Measurements from ENCODE around the gene NEU2. TPM values are rescaled to one million over a fixed set of nuclear protein-coding genes. Genes with fewer than 3 reads are reported as not detected.
"Not testable (repeated sequence)": the region's sequence is repeated elsewhere in the genome, so short reads cannot be mapped to it uniquely, and the experiment has no call there.

Gene NEU2
- total RNA-seq, 3 donors from 2014 or later, result not detected

- DNase-seq, result no peak
- no peak overlapping the region for H3K4me3 ChIP-seq
- no peak for TF ChIP-seq CTCF (IDR thresholded peaks at IDR 0.05)
- H3K36me3 ChIP-seq (ENCODE audit: low read depth), result no peaks in the 10 kb centered on the region
- no peaks in the 10 kb centered on the region for H3K9me3 ChIP-seq
- H3K4me1 ChIP-seq (ENCODE audit: low read depth), result peaks cover 13% of the 10 kb centered on the region
- no peak for ATAC-seq
- intact Hi-C loops (cut with DNase I, micrococcal nuclease), result no loop called here
Observed at GRCh38 chr2:233064530-233065199, 32.2 kb downstream of the NEU2 start.

- ATAC-seq; H3K36me3 ChIP-seq (ENCODE audit: low read depth); intact Hi-C loops (cut with DNase I, micrococcal nuclease); H3K9me3 ChIP-seq; H3K4me3 ChIP-seq; DNase-seq: not testable (repeated sequence)
- H3K4me1 ChIP-seq (ENCODE audit: low read depth), result peaks cover 12% of the 10 kb centered on the region
Observed at GRCh38 chr2:233065200-233065589, 32.7 kb downstream of the NEU2 start.

GRCh38 chr2:233065954-233066470 lies 33.5 kb downstream of the NEU2 start:
- no peak for TF ChIP-seq CTCF (IDR thresholded peaks at IDR 0.05)
- DNase-seq, result no peak
- Histone ChIP-seq H3K4me3 (no peak overlapping the region), H3K36me3 (ENCODE audit: low read depth) (no peaks in the 10 kb centered on the region), H3K9me3 (no peaks in the 10 kb centered on the region), H3K4me1 (ENCODE audit: low read depth) (peaks cover 12% of the 10 kb centered on the region)
- intact Hi-C loops (cut with DNase I, micrococcal nuclease), result no loop called here
- no peak for ATAC-seq

- DNase-seq (no peak), ATAC-seq (peak; percentile 44)
- peaks cover 1% of the 10 kb centered on the region for H3K4me1 ChIP-seq (ENCODE audit: low read depth)
- intact Hi-C loops (cut with DNase I, micrococcal nuclease), result no loop called here
- no peak overlapping the region for H3K4me3 ChIP-seq
- no peaks in the 10 kb centered on the region for H3K36me3 ChIP-seq (ENCODE audit: low read depth)
- TF ChIP-seq CTCF (IDR thresholded peaks at IDR 0.05), result no peak
- H3K9me3 ChIP-seq, result no peaks in the 10 kb centered on the region
Observed at GRCh38 chr2:233068762-233069418, 36.4 kb downstream of the NEU2 start.

- H3K9me3 ChIP-seq, result no peaks in the 10 kb centered on the region
- no peaks in the 10 kb centered on the region for H3K36me3 ChIP-seq (ENCODE audit: low read depth)
- TF ChIP-seq CTCF (IDR thresholded peaks at IDR 0.05), result no peak
- ATAC-seq, result no peak
- intact Hi-C loops (cut with DNase I, micrococcal nuclease), result no loop called here
- peaks cover 9% of the 10 kb centered on the region for H3K4me1 ChIP-seq (ENCODE audit: low read depth)
- H3K4me3 ChIP-seq, result no peak overlapping the region
- DNase-seq, result no peak
Observed at GRCh38 chr2:233072838-233073237, 40.4 kb downstream of the NEU2 start.

- no peak for TF ChIP-seq CTCF (IDR thresholded peaks at IDR 0.05)
- ATAC-seq (no peak), DNase-seq (no peak)
- H3K4me3 ChIP-seq, result no peak overlapping the region
- H3K9me3 ChIP-seq, result no peaks in the 10 kb centered on the region
- no peaks in the 10 kb centered on the region for H3K36me3 ChIP-seq (ENCODE audit: low read depth)
- H3K4me1 ChIP-seq (ENCODE audit: low read depth), result peaks cover 9% of the 10 kb centered on the region
- intact Hi-C loops (cut with DNase I, micrococcal nuclease), result no loop called here
Observed at GRCh38 chr2:233074106-233074505, 41.6 kb downstream of the NEU2 start.

Data from mucosa of descending colon (tissue), 3 donors.